BJ (cell line): ENCODE results near the gene SLC28A1. TPM values are rescaled to one million over a fixed set of nuclear protein-coding genes. Genes with fewer than 3 reads are reported as not detected.
A peak's percentile ranks its signal among the peaks of the same experiment; 100 is the strongest.

Experiments used
- CTCF ChIA-PET: fragments of 350-600 bp; formaldehyde crosslinking; extraction: SDS; loops from one replicate; lab custom pipeline; 2021; ENCODE audit warnings: antibody characterized with exemption, inconsistent platforms; lab: Yijun Ruan, JAX
- POLR2A ChIA-PET: fragments of 300-600 bp; sonication (Branson Sonifier 250); formaldehyde crosslinking; extraction: SDS; loops from one replicate; lab custom pipeline; 2021; ENCODE audit warnings: antibody characterized with exemption; lab: Charles Lee
- DNase-seq: peaks from one replicate; pipeline ENCODE4 v3.0.0-alpha.2; 2011; ENCODE audit warnings: low read depth
- H3K27me3 ChIP-seq: 2 replicates; pipeline ENCODE4 v1.6.0; 2011; ENCODE audit warnings: low read length; ENCODE audit not compliant: control insufficient read depth, insufficient read depth
- H3K36me3 ChIP-seq: 2 replicates; pipeline ENCODE4 v1.5.1; 2011; ENCODE audit warnings: low read length; ENCODE audit not compliant: control insufficient read depth, insufficient read depth
- H3K4me3 ChIP-seq: 2 replicates; pipeline ENCODE4 v1.5.1; 2011; ENCODE audit warnings: low read depth, mild to moderate bottlenecking, control low read depth, low read length
- CTCF ChIP-seq: IDR thresholded peaks from 2 replicates; pipeline ENCODE4 v1.5.1; 2011; ENCODE audit warnings: low read depth, mild to moderate bottlenecking, control low read depth, inconsistent platforms, low read length, moderate library complexity; ENCODE audit not compliant: insufficient read depth
- polyA plus RNA-seq: library from polyadenylated mRNA; depleted of rRNA; stranded (reverse); fragments of >200 nt; gene quantifications from 2 replicates; pipeline ENCODE4 v1.2.3, GENCODE V29; 2011

SLC28A1 gene
- polyA plus RNA-seq, 1 experiment: 0.05 TPM

GRCh38 chr15:84878504-84878903 lies 6.0 kb upstream of the SLC28A1 start:
- peak; percentile 1 for DNase-seq
- CTCF ChIA-PET: interaction anchor here (0.7 to 2.7 kb wide), 18 partner anchors 9 to 291 kb away, joined by 3 to 16 read pairs (median 4); partner anchors contain the start of genes WDR73 and ZSCAN2
- no peaks in the 10 kb centered on the region for H3K36me3 ChIP-seq
- H3K4me3 ChIP-seq: no peak overlapping the region
- peak; percentile 72 for TF ChIP-seq CTCF
- H3K27me3 ChIP-seq: peaks cover 1% of the 10 kb centered on the region; the same call in 1 of the 2 replicates
- POLR2A ChIA-PET: no interaction called here

GRCh38 chr15:84879088-84879780 lies 5.2 kb upstream of the SLC28A1 start:
- POLR2A ChIA-PET: no interaction called here
- no peak for TF ChIP-seq CTCF
- no peak overlapping the region for H3K4me3 ChIP-seq
- DNase-seq: no peak
- peaks cover 2% of the 10 kb centered on the region; the same call in 1 of the 2 replicates for H3K27me3 ChIP-seq
- H3K36me3 ChIP-seq: no peaks in the 10 kb centered on the region
- CTCF ChIA-PET: interaction anchor here (0.6 to 2.7 kb wide), 9 partner anchors 10 to 291 kb away, joined by 3 to 16 read pairs (median 4); partner anchors contain the start of gene WDR73

GRCh38 chr15:84880007-84880406 lies 4.5 kb upstream of the SLC28A1 start:
- ChIA-PET POLR2A (no interaction called here), CTCF (interaction anchor here (0.6 to 1.2 kb wide), 2 partner anchors 31 to 292 kb away, joined by 3 read pairs; no protein-coding TSS in a partner anchor)
- no peak for TF ChIP-seq CTCF
- no peak for DNase-seq
- no peaks in the 10 kb centered on the region for H3K36me3 ChIP-seq
- H3K4me3 ChIP-seq: no peak overlapping the region
- H3K27me3 ChIP-seq: peaks cover 5% of the 10 kb centered on the region; the same call in 1 of the 2 replicates

GRCh38 chr15:84880822-84881519 lies 3.5 kb upstream of the SLC28A1 start:
- CTCF ChIA-PET: interaction anchor here (1.1 to 1.8 kb wide), 2 partner anchors 47 to 282 kb away, joined by 4 to 6 read pairs; no protein-coding TSS in a partner anchor

More at GRCh38 chr15:84880822-84881519, 3.5 kb upstream of the SLC28A1 start:
- H3K36me3 ChIP-seq: no peaks in the 10 kb centered on the region
- H3K27me3 ChIP-seq: peaks cover 5% of the 10 kb centered on the region; the same call in 1 of the 2 replicates
- no peak for TF ChIP-seq CTCF
- DNase-seq: no peak
- H3K4me3 ChIP-seq: no peak overlapping the region
- POLR2A ChIA-PET: no interaction called here
